ENCODE measurements around the gene SUSD4.

Gene SUSD4

GRCh38 chr1:223328566-223328965 lies 35.4 kb downstream of the SUSD4 start:
- DNase-seq = no peak

- DNase-seq = no peak
These were observed 37.2 kb downstream of the SUSD4 start for GRCh38 chr1:223326776-223327175.

GRCh38 chr1:223323491-223324484 lies 40.2 kb downstream of the SUSD4 start:
- DNase-seq = no peak

GRCh38 chr1:223322868-223323267 lies 41.1 kb downstream of the SUSD4 start:
- DNase-seq = no peak

GRCh38 chr1:223320959-223321358 lies 43.0 kb downstream of the SUSD4 start:
- no peak for DNase-seq

- no peak for DNase-seq
These were observed 43.9 kb downstream of the SUSD4 start for GRCh38 chr1:223319905-223320580.

GRCh38 chr1:223319398-223319797 lies 44.6 kb downstream of the SUSD4 start:
- DNase-seq = no peak

- DNase-seq = no peak
These were observed 47.9 kb downstream of the SUSD4 start for GRCh38 chr1:223316082-223316481.

- no peak for DNase-seq
These were observed 48.3 kb downstream of the SUSD4 start for GRCh38 chr1:223315665-223316064.

GRCh38 chr1:223313415-223313754 lies 50.6 kb downstream of the SUSD4 start:
- no peak for DNase-seq

GRCh38 chr1:223312705-223313414 lies 51.1 kb downstream of the SUSD4 start:
- DNase-seq = no peak

- no peak for DNase-seq
These were observed 51.7 kb downstream of the SUSD4 start for GRCh38 chr1:223312273-223312672.

GRCh38 chr1:223311826-223312225 lies 52.1 kb downstream of the SUSD4 start:
- no peak for DNase-seq

GRCh38 chr1:223308136-223308535 lies 55.8 kb downstream of the SUSD4 start:
- no peak for DNase-seq

- no peak for DNase-seq
These were observed 56.4 kb downstream of the SUSD4 start for GRCh38 chr1:223307544-223307943.

GRCh38 chr1:223304931-223305330 lies 59.0 kb downstream of the SUSD4 start:
- no peak for DNase-seq

- no peak for DNase-seq
These were observed 62.6 kb downstream of the SUSD4 start for GRCh38 chr1:223301371-223301770.

- no peak for DNase-seq
These were observed 64.4 kb downstream of the SUSD4 start for GRCh38 chr1:223299553-223299952.

- DNase-seq = no peak
These were observed 65.3 kb downstream of the SUSD4 start for GRCh38 chr1:223298701-223299100.

- no peak for DNase-seq
These were observed 66.2 kb downstream of the SUSD4 start for GRCh38 chr1:223297800-223298199.

- no peak for DNase-seq
These were observed 72.2 kb downstream of the SUSD4 start for GRCh38 chr1:223291796-223292195.

- DNase-seq = no peak
These were observed 73.6 kb downstream of the SUSD4 start for GRCh38 chr1:223290397-223290796.

GRCh38 chr1:223289621-223290020 lies 74.4 kb downstream of the SUSD4 start:
- no peak for DNase-seq

- DNase-seq = no peak
These were observed 75.2 kb downstream of the SUSD4 start for GRCh38 chr1:223288826-223289225.
